HG03439 (cell line): Measurements from ENCODE around the gene MCTS1.
"Not testable (repeated sequence)": the region's sequence is repeated elsewhere in the genome, so short reads cannot be mapped to it uniquely, and the experiment has no call there.

ENCODE experiments used
- ATAC-seq: cut with Tn5 transposase; IDR thresholded peaks from one replicate; pipeline ENCODE4 v1.9.1; 2021; ENCODE audit warnings: mild to moderate bottlenecking, moderate library complexity; ENCODE audit not compliant: unreplicated experiment

MCTS1 gene

DNA sequence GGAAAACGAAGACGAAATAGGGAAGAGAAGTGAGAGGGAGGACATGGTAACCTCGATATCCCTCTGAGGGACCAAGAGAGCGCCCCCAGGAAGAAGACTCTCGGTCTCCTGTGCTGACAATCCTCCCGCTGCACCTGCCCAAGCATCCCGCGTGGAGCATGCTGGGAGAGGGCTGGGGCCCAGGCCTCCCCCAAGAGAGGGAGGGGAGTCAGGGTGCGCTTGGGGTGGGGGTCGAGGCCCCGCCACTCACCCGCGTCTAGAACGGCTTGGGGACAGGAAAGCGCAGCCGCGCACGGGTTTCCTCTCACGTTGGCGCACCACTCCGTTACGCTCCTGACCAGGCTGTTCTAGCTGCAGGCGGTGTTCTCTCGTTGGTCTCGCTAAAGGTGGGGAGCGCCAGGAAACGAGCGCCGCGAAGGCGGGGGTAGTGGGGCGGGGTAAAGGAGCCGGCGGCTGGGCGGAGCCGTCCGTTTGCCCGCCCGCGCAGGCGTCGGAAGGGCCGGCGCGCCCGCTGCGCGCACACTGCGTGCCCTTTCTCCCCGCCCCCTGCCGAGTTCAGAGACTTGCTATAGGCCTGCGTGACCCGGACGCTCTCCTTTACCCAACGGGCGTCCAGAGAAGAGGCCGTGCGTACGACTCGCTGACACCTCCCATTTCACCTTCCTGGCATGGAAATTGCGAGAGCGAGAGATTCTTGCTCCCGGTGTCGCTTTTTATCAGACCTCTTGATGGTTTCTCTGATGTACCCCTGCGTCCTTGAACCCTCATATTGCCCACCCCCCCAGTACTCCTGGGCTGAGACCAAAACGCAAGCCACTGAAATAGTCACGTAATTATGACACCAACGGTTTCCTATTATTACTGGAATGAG is 26.0 kb downstream of the MCTS1 start, which contains the start of gene C1GALT1C1:
C1GALT1C1 (minus strand) TSS at position 388 of the 871 bp plus-strand sequence. CDS start 2,888 bp downstream, outside the sequence.
- ATAC-seq: peak; percentile 95

DNA sequence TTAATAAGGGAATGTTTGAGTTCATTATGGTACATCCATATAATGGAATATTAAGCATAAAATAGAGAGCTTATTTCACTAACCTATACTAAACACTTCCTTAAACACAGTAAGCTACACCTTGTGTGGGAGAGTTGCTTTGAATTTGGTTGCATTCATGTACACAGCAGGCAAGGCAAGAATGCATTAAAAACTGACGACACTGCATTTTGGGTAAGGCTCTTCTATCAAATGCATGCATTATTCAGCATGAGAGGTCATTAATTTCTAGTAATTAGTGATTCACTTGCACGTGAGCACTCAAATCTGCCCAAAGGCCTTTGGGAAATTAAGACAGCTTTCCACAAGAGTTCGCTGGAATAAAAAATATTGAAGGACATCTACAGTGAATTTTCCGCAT is 34.7 kb downstream of the MCTS1 start:
- no peak for ATAC-seq

GRCh38 chrX:120642871-120643270 is 39.0 kb downstream of the MCTS1 start:
- ATAC-seq: no peak

GRCh38 chrX:120647127-120647526 is 43.2 kb downstream of the MCTS1 start:
- no peak for ATAC-seq

DNA sequence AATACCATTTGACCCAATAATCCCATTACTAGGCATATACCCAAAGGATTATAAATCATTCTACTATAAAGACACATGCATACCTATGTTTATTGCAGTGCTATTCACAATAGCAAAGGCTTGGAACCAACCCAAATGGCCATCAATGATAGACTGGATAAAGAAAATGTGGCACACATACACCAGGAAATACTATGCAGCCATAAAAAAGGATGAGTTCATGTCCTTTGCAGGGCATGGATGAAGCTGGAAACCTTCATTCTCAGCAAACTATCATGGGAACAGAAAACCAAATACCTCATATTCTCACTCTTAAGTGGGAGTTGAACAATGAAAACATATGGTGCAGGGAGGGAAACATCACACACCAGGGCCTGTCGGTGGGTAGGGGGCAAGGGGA is 48.4 kb downstream of the MCTS1 start:
- not testable (repeated sequence) for ATAC-seq

DNA sequence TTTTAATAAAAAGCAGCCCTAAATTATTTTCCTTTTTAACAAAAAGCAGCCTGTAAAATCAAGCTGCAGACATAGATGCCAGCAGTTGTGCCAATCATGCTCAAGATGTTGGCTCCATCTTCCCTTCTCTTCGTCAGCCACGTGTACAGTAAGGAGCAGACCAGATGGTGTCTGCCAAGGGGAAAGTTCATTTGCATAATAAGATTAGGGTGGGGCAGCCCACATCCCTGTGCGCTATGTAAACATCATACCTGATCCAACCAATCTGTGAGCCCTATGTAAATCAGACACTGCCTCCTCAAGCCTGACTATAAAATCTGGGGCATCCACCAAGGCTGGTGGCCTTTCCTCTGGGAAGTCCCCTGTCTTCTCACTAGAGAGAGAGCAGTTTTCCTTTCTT is 49.1 kb downstream of the MCTS1 start:
- no peak for ATAC-seq

DNA sequence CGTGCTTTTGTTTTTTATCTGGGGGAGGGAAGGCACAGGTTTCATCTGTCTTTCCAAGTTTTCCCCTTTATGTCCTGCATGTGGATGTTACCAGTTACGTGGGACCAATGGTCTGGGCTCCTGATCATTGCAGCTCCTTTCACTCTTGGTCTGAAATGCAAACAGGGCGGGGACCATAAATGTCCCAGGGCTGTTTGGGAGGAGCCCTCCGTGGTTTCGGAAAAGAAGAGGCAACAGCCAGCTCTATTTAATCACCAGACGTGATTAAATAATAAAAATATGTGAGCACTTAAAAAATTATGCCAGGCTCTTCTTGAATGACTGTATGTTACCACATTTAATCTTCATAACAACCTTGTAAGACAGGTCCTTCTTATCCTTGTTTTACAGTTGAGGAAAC is 56.7 kb downstream of the MCTS1 start:
- ATAC-seq: no peak
